GM12892 (cell line): ENCODE results near the gene SORCS1.

Experiments used
- POLR2A ChIP-seq: IDR thresholded peaks from 2 replicates; pipeline ENCODE4 v1.6.1; 2011; ENCODE audit warnings: low read depth, low read length, control low read depth
- POLR2AphosphoS5 ChIP-seq: IDR thresholded peaks from 2 replicates; pipeline ENCODE4 v1.6.1; 2011; ENCODE audit warnings: low read depth, low read length, control low read depth
- TAF1 ChIP-seq: IDR thresholded peaks from 2 replicates; pipeline ENCODE4 v1.6.1; 2011; ENCODE audit warnings: low read depth, mild to moderate bottlenecking, control low read depth, low read length, borderline replicate concordance

GRCh38 chr10:107141524-107142061, 22.9 kb downstream of the SORCS1 start:
- TF ChIP-seq POLR2A, result no peak
- no peak for TF ChIP-seq POLR2AphosphoS5
- TF ChIP-seq TAF1, result no peak
